Testis (tissue), 3 donors: Measurements from ENCODE around the gene PI4KA. TPM values are rescaled to one million over a fixed set of nuclear protein-coding genes. Genes with fewer than 3 reads are reported as not detected.
"Not testable (repeated sequence)": the region's sequence is repeated elsewhere in the genome, so short reads cannot be mapped to it uniquely, and the experiment has no call there.

Experiments
- DNase-seq: peaks from one replicate; pipeline ENCODE4 v3.0.0-alpha.2; 2019
- H3K27ac ChIP-seq, 2 donors: fragments of 200-600 bp; sonication (generic); one replicate each; pipeline ENCODE4 v1.5.1; 2019
- H3K27me3 ChIP-seq: fragments of 200-600 bp; sonication (generic); one replicate; pipeline ENCODE4 v1.5.1; 2019
- H3K36me3 ChIP-seq: fragments of 200-600 bp; sonication (generic); one replicate; pipeline ENCODE4 v1.5.1; 2017; ENCODE audit warnings: low read depth; ENCODE audit errors: missing control alignments
- H3K4me1 ChIP-seq: fragments of 200-600 bp; sonication (generic); one replicate; pipeline ENCODE4 v1.5.1; 2019
- H3K4me3 ChIP-seq, 2 donors: fragments of 200-600 bp; sonication (generic); one replicate each; pipeline ENCODE4 v1.5.1; 2017 to 2019
- H3K9me3 ChIP-seq: fragments of 200-600 bp; sonication (generic); one replicate; pipeline ENCODE4 v1.5.1; 2017
- POLR2A ChIP-seq: fragments of 450-650 bp; IDR thresholded peaks from one replicate; pipeline ENCODE4 v1.6.1; 2017; ENCODE audit warnings: antibody characterized with exemption, mild to moderate bottlenecking, moderate library complexity
- WGBS, 2 donors: methylation state at CpG; one replicate each; pipeline ENCODE4 v1.1.5; 2018; 5-methylcytosine and 5-hydroxymethylcytosine counted together
- intact Hi-C: fragments of 100-400 bp; cut with DNase I; formaldehyde crosslinking; loops from one replicate; pipeline ENCODE4 v1.15.1; 2023; ENCODE audit warnings: low total_unique reads
- polyA plus RNA-seq: library from polyadenylated mRNA; stranded (reverse); fragments of 350-450 nt; fragmentation: Illumina TruSeq; extraction: RNeasy Lipid Tissue Mini Kit (QIAGEN cat#74804); gene quantifications from one replicate; pipeline ENCODE4 v1.2.3, GENCODE V29; 2014; ENCODE audit warnings: low read depth, low replicate concordance; ENCODE audit not compliant: insufficient read depth
- total RNA-seq, 2 donors: library from RNA; depleted of rRNA; stranded (reverse); fragments of >200 nt; gene quantifications; one replicate each; pipeline ENCODE4 v1.2.3, GENCODE V29; 2016
- TF ChIP-seq, protein P1 (sequence below), 3 experiments: fragments of 450-650 bp in 2 of 3; fragments of 200-600 bp in 1 of 3; sonication (generic) in 1 of 3; IDR thresholded peaks; one replicate each; pipeline ENCODE4 v1.5.1; 2016 to 2019; ENCODE audit warnings: antibody characterized with exemption in 3 of 3, mild to moderate bottlenecking in 2 of 3, moderate library complexity in 1 of 3

Gene PI4KA
- total and polyA plus RNA-seq, 3 donors from 2014 or later, result 124 to 196 (median 140) TPM

DNA sequence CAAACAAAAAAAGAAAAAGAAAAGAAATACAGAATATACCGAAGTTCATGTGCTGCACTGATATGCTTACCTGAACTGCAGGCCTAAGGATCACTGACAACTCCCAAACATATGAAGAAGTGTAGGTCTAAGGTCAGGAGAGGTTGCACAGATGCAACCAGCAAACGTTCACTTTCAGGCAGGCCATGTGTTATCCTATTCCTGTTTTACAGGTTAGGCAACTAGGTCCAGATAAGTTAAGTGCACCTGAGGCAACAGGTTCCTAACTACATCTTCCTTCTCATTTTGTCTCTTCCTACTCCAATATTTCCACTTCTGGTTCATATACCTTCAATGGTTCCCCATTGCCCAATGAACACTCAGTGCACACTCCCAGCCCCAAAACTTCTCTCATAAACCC lies 15.1 kb downstream of the PI4KA start:
- Histone ChIP-seq H3K9me3 (no peaks in the 10 kb centered on the region), H3K36me3 (no peaks in the 10 kb centered on the region), H3K27me3 (no peaks in the 10 kb centered on the region), H3K4me1 (peaks cover 9% of the 10 kb centered on the region), H3K27ac (no peak overlapping the region), H3K4me3 (no peak overlapping the region)
- 23 to 54% methylated on average over 2 of the region's 2 CpGs for WGBS, 2 donors
- intact Hi-C loops, result no loop called here
- TF ChIP-seq, protein P1, sequence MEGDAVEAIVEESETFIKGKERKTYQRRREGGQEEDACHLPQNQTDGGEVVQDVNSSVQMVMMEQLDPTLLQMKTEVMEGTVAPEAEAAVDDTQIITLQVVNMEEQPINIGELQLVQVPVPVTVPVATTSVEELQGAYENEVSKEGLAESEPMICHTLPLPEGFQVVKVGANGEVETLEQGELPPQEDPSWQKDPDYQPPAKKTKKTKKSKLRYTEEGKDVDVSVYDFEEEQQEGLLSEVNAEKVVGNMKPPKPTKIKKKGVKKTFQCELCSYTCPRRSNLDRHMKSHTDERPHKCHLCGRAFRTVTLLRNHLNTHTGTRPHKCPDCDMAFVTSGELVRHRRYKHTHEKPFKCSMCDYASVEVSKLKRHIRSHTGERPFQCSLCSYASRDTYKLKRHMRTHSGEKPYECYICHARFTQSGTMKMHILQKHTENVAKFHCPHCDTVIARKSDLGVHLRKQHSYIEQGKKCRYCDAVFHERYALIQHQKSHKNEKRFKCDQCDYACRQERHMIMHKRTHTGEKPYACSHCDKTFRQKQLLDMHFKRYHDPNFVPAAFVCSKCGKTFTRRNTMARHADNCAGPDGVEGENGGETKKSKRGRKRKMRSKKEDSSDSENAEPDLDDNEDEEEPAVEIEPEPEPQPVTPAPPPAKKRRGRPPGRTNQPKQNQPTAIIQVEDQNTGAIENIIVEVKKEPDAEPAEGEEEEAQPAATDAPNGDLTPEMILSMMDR (IDR thresholded peaks at IDR 0.05), result no peak
- TF ChIP-seq POLR2A, result no peak
- no peak for DNase-seq

DNA sequence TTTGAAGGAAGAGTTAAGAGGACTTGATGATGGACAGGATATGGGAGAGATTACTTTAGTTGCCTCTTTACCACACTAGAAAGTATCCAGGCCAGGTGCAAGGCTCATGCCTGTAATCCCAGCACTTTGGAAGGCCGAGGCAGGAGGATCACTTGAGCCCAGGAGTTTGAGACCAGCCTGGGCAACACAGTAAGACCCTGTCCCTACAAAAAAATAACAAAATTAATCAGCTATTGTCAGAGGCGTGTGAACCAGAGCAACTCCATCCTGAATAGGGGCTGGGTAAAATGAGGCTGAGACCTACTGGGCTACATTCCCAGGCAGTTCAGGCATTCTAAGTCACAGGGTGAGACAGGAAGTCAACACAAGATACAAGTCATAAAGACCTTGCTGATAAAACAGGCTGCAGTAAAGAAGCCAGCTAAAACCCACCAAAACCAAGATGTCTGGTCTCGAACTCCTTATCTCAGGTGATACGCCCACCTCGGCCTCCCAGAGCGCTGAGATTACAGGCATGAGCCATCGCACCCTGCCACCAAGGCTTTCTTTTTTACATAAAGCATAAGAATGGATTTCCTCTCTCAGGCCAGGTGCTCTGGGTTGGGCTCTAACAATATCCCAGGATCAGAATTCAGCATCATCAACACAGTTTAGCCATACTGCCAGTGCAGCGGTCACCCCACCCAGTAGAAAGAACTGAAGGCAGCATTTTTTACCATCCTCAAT lies 17.8 kb downstream of the PI4KA start:
- intact Hi-C loops, result no loop called here
- H3K27me3 ChIP-seq, result no peaks in the 10 kb centered on the region
- no peaks in the 10 kb centered on the region for H3K9me3 ChIP-seq
- DNase-seq, result no peak
- H3K4me3 ChIP-seq, result no peak overlapping the region
- no peaks in the 10 kb centered on the region for H3K36me3 ChIP-seq
- no peak overlapping the region for H3K27ac ChIP-seq
- TF ChIP-seq POLR2A, result no peak
- TF ChIP-seq, protein P1 (IDR thresholded peaks at IDR 0.05), result no peak
- peaks cover 9% of the 10 kb centered on the region for H3K4me1 ChIP-seq
- WGBS, 2 donors, result 74 to 79% methylated on average over 7 to 8 of the region's 8 CpGs

DNA sequence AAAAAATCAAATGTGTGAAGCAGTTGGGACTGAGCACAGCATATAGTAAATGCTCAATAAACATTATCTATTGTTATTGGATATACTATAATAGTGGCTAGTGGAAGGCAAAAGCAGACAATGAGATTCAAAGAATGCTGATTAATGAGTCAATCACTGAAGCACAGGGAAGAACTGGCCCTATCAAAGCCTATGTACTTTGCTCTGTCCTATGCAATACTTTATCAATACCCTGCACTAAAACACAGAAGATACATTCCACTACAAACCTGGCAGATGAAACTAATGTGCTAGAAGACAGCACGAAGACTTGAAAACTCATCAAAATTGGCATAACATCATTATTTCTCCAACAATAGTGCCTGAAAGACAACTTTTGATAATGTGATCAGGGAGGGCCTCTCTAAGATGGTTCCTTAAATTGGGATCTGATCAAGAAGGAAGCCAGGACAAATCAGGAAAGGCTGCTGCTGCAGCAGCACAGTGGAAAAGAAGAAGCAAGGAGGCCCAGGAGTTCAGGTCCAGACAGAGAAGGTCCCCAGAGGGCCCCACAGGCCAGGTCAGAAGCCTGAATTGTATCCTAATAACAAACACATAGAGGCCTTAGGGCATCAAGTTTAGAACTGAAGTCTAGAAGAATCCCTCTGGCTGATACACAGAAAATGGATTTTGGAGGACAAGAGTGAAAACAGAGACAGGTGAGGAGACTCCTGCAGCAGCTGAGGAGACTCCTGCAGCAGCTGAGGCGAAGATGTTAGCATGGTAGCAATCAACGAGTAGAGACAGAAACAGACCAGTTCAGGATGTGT lies 18.6 kb downstream of the PI4KA start:
- Histone ChIP-seq H3K36me3 (no peaks in the 10 kb centered on the region), H3K9me3 (no peaks in the 10 kb centered on the region), H3K4me3 (no peak overlapping the region), H3K27me3 (no peaks in the 10 kb centered on the region), H3K27ac (no peak overlapping the region), H3K4me1 (peaks cover 9% of the 10 kb centered on the region)
- WGBS, 2 donors, result 85 to 94% methylated on average over 3 of the region's 3 CpGs
- no peak for DNase-seq
- TF ChIP-seq, protein P1 (IDR thresholded peaks at IDR 0.05), result no peak
- TF ChIP-seq POLR2A, result no peak
- intact Hi-C loops, result no loop called here

DNA sequence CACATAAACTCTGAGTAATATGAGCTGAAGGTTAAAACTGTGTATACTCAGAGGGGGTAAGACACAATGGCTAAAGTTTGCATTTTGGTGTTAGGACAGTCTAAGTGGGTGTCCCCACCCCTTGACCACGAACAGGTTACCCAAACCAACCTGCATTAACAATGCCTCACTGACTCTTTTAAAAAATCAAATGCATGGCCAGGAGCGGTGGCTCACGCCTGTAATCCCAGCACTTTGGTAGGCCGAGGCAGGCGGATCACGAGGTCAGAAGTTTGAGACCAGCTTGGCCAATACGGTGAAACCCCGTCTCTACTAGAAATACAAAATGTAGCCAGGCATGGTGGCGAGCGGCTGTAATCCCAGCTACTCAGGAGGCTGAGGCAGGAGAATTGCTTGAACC lies 19.3 kb downstream of the PI4KA start:
- intact Hi-C loops, result not testable (repeated sequence)

DNA sequence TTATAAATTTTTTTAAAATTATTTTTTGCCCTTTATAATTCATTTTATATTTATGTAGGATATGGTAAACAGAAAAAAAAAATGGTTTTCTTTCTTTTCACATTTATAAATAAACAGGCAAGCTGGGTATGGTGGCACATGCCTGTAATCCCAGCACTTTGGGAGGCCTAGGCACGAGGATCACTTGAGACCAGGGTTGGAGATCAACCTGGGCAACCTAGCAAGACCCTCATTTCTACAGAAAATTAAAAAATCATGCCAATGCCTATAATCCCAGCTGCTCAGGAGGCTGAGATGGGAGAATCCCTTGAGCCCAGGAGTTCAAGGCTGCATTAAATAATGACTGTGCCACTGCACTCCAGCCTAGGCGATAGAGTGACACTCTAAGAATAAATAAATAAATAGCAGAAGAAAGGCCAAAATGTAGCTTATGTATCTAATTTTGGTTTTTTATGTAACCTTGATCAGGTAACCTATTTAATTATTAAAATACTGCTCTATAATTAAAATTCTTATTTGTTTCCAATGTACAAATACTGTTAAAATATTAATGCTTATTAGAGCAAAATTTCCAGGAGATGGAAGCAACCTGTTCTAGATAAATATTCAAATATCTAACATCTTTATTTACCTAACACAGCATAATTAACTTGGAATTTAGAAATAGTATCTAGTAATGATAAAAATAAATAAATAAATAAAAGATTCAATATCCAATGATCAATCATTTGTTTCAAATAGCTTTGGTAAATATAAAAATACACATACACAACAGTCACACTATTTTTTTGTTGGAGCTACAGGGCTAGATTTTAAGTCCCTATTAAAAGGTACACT lies 21.4 kb downstream of the PI4KA start:
- H3K4me1 ChIP-seq, result peaks cover 9% of the 10 kb centered on the region
- no peak for DNase-seq
- TF ChIP-seq POLR2A, result no peak
- TF ChIP-seq, protein P1 (IDR thresholded peaks at IDR 0.05), result no peak
- H3K9me3 ChIP-seq, result no peaks in the 10 kb centered on the region
- H3K27me3 ChIP-seq, result no peaks in the 10 kb centered on the region
- 90% methylated on average over 2 of the region's 2 CpGs for WGBS, 2 donors
- intact Hi-C loops, result no loop called here
- H3K36me3 ChIP-seq, result no peaks in the 10 kb centered on the region
- H3K27ac ChIP-seq, result no peak overlapping the region
- no peak overlapping the region for H3K4me3 ChIP-seq

More for the DNA sequence above, 19.3 kb downstream of the PI4KA start:
- H3K4me3 ChIP-seq, H3K4me1 ChIP-seq, H3K27ac ChIP-seq, H3K36me3 ChIP-seq, H3K27me3 ChIP-seq, DNase-seq, H3K9me3 ChIP-seq: not testable (repeated sequence)
- 86 to 96% methylated on average over 10 of the region's 10 CpGs for WGBS, 2 donors
